ENCODE data around the gene PDZRN3. TPM values are rescaled to one million over a fixed set of nuclear protein-coding genes. Genes with fewer than 3 reads are reported as not detected.

Gene PDZRN3
- total RNA-seq, 1 donor from 2014 or later = 19.8 TPM

GRCh38 chr3:73557986-73558726, 66.6 kb downstream of the PDZRN3 start:
- H3K9me3 Mint-ChIP-seq (ENCODE audit: unreplicated experiment) = no peaks in the 10 kb centered on the region
- peak overlapping the region; percentile 2 for H3K4me2 ChIP-seq (ENCODE audit: low read length)
- H3K4me1 Mint-ChIP-seq (ENCODE audit: low read depth, unreplicated experiment) = peaks cover 48% of the 10 kb centered on the region
- no peak overlapping the region for H3K27ac ChIP-seq (ENCODE audit: low read depth, low read length)
- FAIRE-seq (peak; percentile 52), DNase-seq (ENCODE audit: low read depth) (no peak)
- TF ChIP-seq, protein P1, sequence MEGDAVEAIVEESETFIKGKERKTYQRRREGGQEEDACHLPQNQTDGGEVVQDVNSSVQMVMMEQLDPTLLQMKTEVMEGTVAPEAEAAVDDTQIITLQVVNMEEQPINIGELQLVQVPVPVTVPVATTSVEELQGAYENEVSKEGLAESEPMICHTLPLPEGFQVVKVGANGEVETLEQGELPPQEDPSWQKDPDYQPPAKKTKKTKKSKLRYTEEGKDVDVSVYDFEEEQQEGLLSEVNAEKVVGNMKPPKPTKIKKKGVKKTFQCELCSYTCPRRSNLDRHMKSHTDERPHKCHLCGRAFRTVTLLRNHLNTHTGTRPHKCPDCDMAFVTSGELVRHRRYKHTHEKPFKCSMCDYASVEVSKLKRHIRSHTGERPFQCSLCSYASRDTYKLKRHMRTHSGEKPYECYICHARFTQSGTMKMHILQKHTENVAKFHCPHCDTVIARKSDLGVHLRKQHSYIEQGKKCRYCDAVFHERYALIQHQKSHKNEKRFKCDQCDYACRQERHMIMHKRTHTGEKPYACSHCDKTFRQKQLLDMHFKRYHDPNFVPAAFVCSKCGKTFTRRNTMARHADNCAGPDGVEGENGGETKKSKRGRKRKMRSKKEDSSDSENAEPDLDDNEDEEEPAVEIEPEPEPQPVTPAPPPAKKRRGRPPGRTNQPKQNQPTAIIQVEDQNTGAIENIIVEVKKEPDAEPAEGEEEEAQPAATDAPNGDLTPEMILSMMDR (IDR thresholded peaks at IDR 0.05; ENCODE audit: insufficient read depth, low read depth, low read length) = no peak
- no peak for TF ChIP-seq EZH2 (IDR thresholded peaks at IDR 0.05; ENCODE audit: insufficient read depth, low read length)
- no peaks in the 10 kb centered on the region for H3K4me1 ChIP-seq (ENCODE audit: insufficient read depth, low read length)
- no peaks in the 10 kb centered on the region for H3K36me3 ChIP-seq (ENCODE audit: insufficient read depth, low read length)
- H3K27me3 ChIP-seq (ENCODE audit: insufficient read depth, low read length) = no peaks in the 10 kb centered on the region
- peaks cover 2% of the 10 kb centered on the region for H3K36me3 Mint-ChIP-seq (ENCODE audit: low read depth, unreplicated experiment)
- no peak overlapping the region for H3K9ac ChIP-seq (ENCODE audit: low read length)
- no peak overlapping the region for H3K4me3 Mint-ChIP-seq (ENCODE audit: unreplicated experiment)
- no peak overlapping the region for H2AFZ ChIP-seq (ENCODE audit: low read depth, low read length)
- no peaks in the 10 kb centered on the region for H3K9me3 ChIP-seq (ENCODE audit: insufficient read depth, low read depth, low read length)
- no peak overlapping the region for H3K27ac Mint-ChIP-seq (ENCODE audit: unreplicated experiment)
- H3K27me3 Mint-ChIP-seq (ENCODE audit: low read depth, unreplicated experiment) = no peaks in the 10 kb centered on the region
- H3K4me3 ChIP-seq (ENCODE audit: insufficient read depth, low read depth, low read length) = no peak overlapping the region
- H3K79me2 ChIP-seq (ENCODE audit: insufficient read depth, low read length) = no peaks in the 10 kb centered on the region
- no peaks in the 10 kb centered on the region for H4K20me1 ChIP-seq (ENCODE audit: insufficient read depth, low read length)

GRCh38 chr3:73556520-73557372, 68.0 kb downstream of the PDZRN3 start:
- Mint-ChIP-seq H3K27me3 (ENCODE audit: low read depth, unreplicated experiment) (no peaks in the 10 kb centered on the region), H3K4me3 (ENCODE audit: unreplicated experiment) (no peak overlapping the region), H3K27ac (ENCODE audit: unreplicated experiment) (no peak overlapping the region), H3K36me3 (ENCODE audit: low read depth, unreplicated experiment) (peaks cover 2% of the 10 kb centered on the region), H3K9me3 (ENCODE audit: unreplicated experiment) (no peaks in the 10 kb centered on the region), H3K4me1 (ENCODE audit: low read depth, unreplicated experiment) (peaks cover 56% of the 10 kb centered on the region)
- H3K27me3 ChIP-seq (ENCODE audit: insufficient read depth, low read length) = no peaks in the 10 kb centered on the region
- H3K4me3 ChIP-seq (ENCODE audit: insufficient read depth, low read depth, low read length) = no peak overlapping the region
- H3K27ac ChIP-seq (ENCODE audit: low read depth, low read length) = no peak overlapping the region
- H3K4me2 ChIP-seq (ENCODE audit: low read length) = no peak overlapping the region
- no peak overlapping the region for H3K9ac ChIP-seq (ENCODE audit: low read length)
- no peaks in the 10 kb centered on the region for H3K79me2 ChIP-seq (ENCODE audit: insufficient read depth, low read length)
- FAIRE-seq (no peak), DNase-seq (ENCODE audit: low read depth) (no peak)
- H2AFZ ChIP-seq (ENCODE audit: low read depth, low read length) = no peak overlapping the region
- H3K36me3 ChIP-seq (ENCODE audit: insufficient read depth, low read length) = no peaks in the 10 kb centered on the region
- no peaks in the 10 kb centered on the region for H3K4me1 ChIP-seq (ENCODE audit: insufficient read depth, low read length)
- no peaks in the 10 kb centered on the region for H4K20me1 ChIP-seq (ENCODE audit: insufficient read depth, low read length)
- no peak for TF ChIP-seq EZH2 (IDR thresholded peaks at IDR 0.05; ENCODE audit: insufficient read depth, low read length)
- TF ChIP-seq, protein P1 (IDR thresholded peaks at IDR 0.05; ENCODE audit: insufficient read depth, low read depth, low read length) = no peak
- no peaks in the 10 kb centered on the region for H3K9me3 ChIP-seq (ENCODE audit: insufficient read depth, low read depth, low read length)

Measured in astrocyte (in vitro differentiated cells and primary cell).